ENCODE data around the gene PCDHGA3. TPM values are rescaled to one million over a fixed set of nuclear protein-coding genes. Genes with fewer than 3 reads are reported as not detected.
"Not testable (repeated sequence)": the region's sequence is repeated elsewhere in the genome, so short reads cannot be mapped to it uniquely, and the experiment has no call there.

The PCDHGA3 gene
- total RNA-seq, 4 donors from 2014 or later: 0.45 to 1.5 (median 0.52) TPM

GRCh38 chr5:141342773-141343172, 856 bp upstream of the PCDHGA3 start:
- H3K27me3 ChIP-seq: peaks cover 0 to 68% (median 0%) of the 10 kb centered on the region in 4 donors
- no peak for TF ChIP-seq CTCF (IDR thresholded peaks at IDR 0.05)
- TF ChIP-seq POLR2A (IDR thresholded peaks at IDR 0.05): no peak

GRCh38 chr5:141343953-141344463, 379 bp downstream of the PCDHGA3 start:
- no peak for DNase-seq
- intact Hi-C loops (cut with DNase I): no loop called here
- H3K4me3 ChIP-seq: peak overlapping the region in 2 of 4 donors; percentile 17 to 31
- no peak overlapping the region for H3K27ac ChIP-seq
- H3K4me1 ChIP-seq: peaks cover 0 to 1% (median 0%) of the 10 kb centered on the region in 3 donors
- H3K9me3 ChIP-seq: peaks cover 0 to 94% (median 55%) of the 10 kb centered on the region in 3 donors
- TF ChIP-seq CTCF (IDR thresholded peaks at IDR 0.05) (no peak), POLR2A (IDR thresholded peaks at IDR 0.05) (no peak)
- H3K27me3 ChIP-seq: peaks cover 0 to 63% (median 0%) of the 10 kb centered on the region in 4 donors
- 35 to 48% methylated on average over 27 to 28 of the region's 31 CpGs for WGBS, 2 donors
- H3K36me3 ChIP-seq: no peaks in the 10 kb centered on the region

More at GRCh38 chr5:141342773-141343172, 856 bp upstream of the PCDHGA3 start:
- H3K4me3 ChIP-seq: no peak overlapping the region
- H3K4me1 ChIP-seq: peaks cover 0 to 7% (median 0%) of the 10 kb centered on the region in 3 donors
- no peaks in the 10 kb centered on the region for H3K36me3 ChIP-seq
- H3K27ac ChIP-seq: no peak overlapping the region
- H3K9me3 ChIP-seq: peaks cover 0 to 94% (median 64%) of the 10 kb centered on the region in 3 donors
- 20 to 50% methylated on average over 1 of the region's 1 CpG for WGBS, 2 donors
- intact Hi-C loops (cut with DNase I): no loop called here
- DNase-seq: no peak

- Histone ChIP-seq H3K27ac (no peak overlapping the region), H3K36me3 (no peaks in the 10 kb centered on the region), H3K4me1 (no peaks in the 10 kb centered on the region), H3K4me3 (no peak overlapping the region), H3K9me3 (peaks cover 0 to 91% (median 48%) of the 10 kb centered on the region in 3 donors), H3K27me3 (peaks cover 0 to 60% (median 0%) of the 10 kb centered on the region in 4 donors)
- DNase-seq: no peak
- 59 to 60% methylated on average over 11 to 17 of the region's 20 CpGs for WGBS, 2 donors
- no peak for TF ChIP-seq POLR2A (IDR thresholded peaks at IDR 0.05)
- TF ChIP-seq CTCF (IDR thresholded peaks at IDR 0.05): no peak
- intact Hi-C loops (cut with DNase I): no loop called here
Observed at GRCh38 chr5:141345327-141345726, 1.7 kb downstream of the PCDHGA3 start.

GRCh38 chr5:141346017-141346416, 2.4 kb downstream of the PCDHGA3 start:
- H3K36me3 ChIP-seq; intact Hi-C loops (cut with DNase I); H3K4me1 ChIP-seq; H3K4me3 ChIP-seq; DNase-seq; H3K27ac ChIP-seq: not testable (repeated sequence)
- 35 to 60% methylated on average over 4 to 7 of the region's 35 CpGs for WGBS, 2 donors
- Histone ChIP-seq H3K27me3 (peaks cover 0 to 62% (median 0%) of the 10 kb centered on the region in 4 donors), H3K9me3 (peaks cover 0 to 91% (median 48%) of the 10 kb centered on the region in 3 donors)

- intact Hi-C loops (cut with DNase I): no loop called here
- no peak for DNase-seq
- no peak within 1 kb of the TSS for H3K27ac ChIP-seq
- peak within 1 kb of the TSS in 2 of 4 donors; percentile 8 to 41 for H3K4me3 ChIP-seq
- no peaks in the 10 kb centered on the region for H3K36me3 ChIP-seq
- WGBS, 2 donors: 34 to 36% methylated on average over 21 to 26 of the region's 29 CpGs
- peaks cover 0 to 95% (median 56%) of the 10 kb centered on the region in 3 donors for H3K9me3 ChIP-seq
- H3K27me3 ChIP-seq: peaks cover 0 to 64% (median 0%) of the 10 kb centered on the region in 4 donors
- peak in 3 of 6 experiments; percentile 8 to 45 (median 26) for TF ChIP-seq CTCF (IDR thresholded peaks at IDR 0.05)
- TF ChIP-seq POLR2A (IDR thresholded peaks at IDR 0.05): no peak
- H3K4me1 ChIP-seq: no peaks in the 10 kb centered on the region
Observed at GRCh38 chr5:141349917-141350619, 6.4 kb downstream of the PCDHGA3 start, which contains the start of gene PCDHGB1. PCDHGB1 (plus strand) TSS chr5:141350099; CDS start chr5:141350261, 162 bp downstream.
